GM23338 (cell line): ENCODE results near the gene MYO1D. TPM values are rescaled to one million over a fixed set of nuclear protein-coding genes. Genes with fewer than 3 reads are reported as not detected.

Experiments
- ATAC-seq: fragments of 200-7000 bp; cut with Tn5 transposase; 3 replicates; pipeline ENCODE4 v1.9.1; 2020
- DNase-seq: peaks from one replicate; pipeline ENCODE4 v3.0.0-alpha.2; 2015; ENCODE audit warnings: low spot score
- H2AFZ ChIP-seq: fragments of 200-600 bp; sonication (generic); 2 replicates; pipeline ENCODE4 v1.8.0; 2016; ENCODE audit warnings: antibody characterized with exemption, mild to moderate bottlenecking, moderate library complexity
- H3F3A ChIP-seq: fragments of 200-600 bp; sonication (generic); replicated peaks from 2 replicates; pipeline ENCODE4 v1.8.0; 2017; ENCODE audit warnings: antibody characterized with exemption, mixed run types, low read depth
- H3K27ac ChIP-seq: fragments of 200-600 bp; sonication (generic); 2 replicates; pipeline ENCODE4 v1.6.1; 2016; ENCODE audit warnings: low read depth
- H3K27me3 ChIP-seq: fragments of 200-600 bp; sonication (generic); 2 replicates; pipeline ENCODE4 v1.8.0; 2016; ENCODE audit warnings: mild to moderate bottlenecking, mixed run types, moderate library complexity; ENCODE audit not compliant: insufficient read depth
- H3K36me3 ChIP-seq: fragments of 200-600 bp; sonication (generic); 2 replicates; pipeline ENCODE4 v1.8.0; 2016; ENCODE audit warnings: mild to moderate bottlenecking; ENCODE audit not compliant: insufficient read depth
- H3K4me1 ChIP-seq: fragments of 200-600 bp; sonication (generic); 2 replicates; pipeline ENCODE4 v1.8.0; 2016; ENCODE audit warnings: mild to moderate bottlenecking, moderate library complexity; ENCODE audit not compliant: insufficient read depth
- H3K4me2 ChIP-seq: fragments of 200-600 bp; sonication (generic); 2 replicates; pipeline ENCODE4 v1.7.1; 2017; ENCODE audit warnings: mixed run types
- H3K4me3 ChIP-seq: fragments of 200-600 bp; sonication (generic); 2 replicates; pipeline ENCODE4 v1.6.1; 2016; ENCODE audit warnings: mixed run types
- H3K79me2 ChIP-seq: fragments of 200-600 bp; sonication (generic); replicated peaks from 2 replicates; pipeline ENCODE4 v1.8.0; 2017; ENCODE audit warnings: mild to moderate bottlenecking; ENCODE audit not compliant: insufficient read depth
- H3K9me2 ChIP-seq: fragments of 200-600 bp; sonication (generic); 2 replicates; pipeline ENCODE4 v1.8.0; 2017; ENCODE audit not compliant: insufficient read depth
- H4K20me1 ChIP-seq: fragments of 200-600 bp; sonication (generic); replicated peaks from 2 replicates; pipeline ENCODE4 v1.8.0; 2017; ENCODE audit warnings: mild to moderate bottlenecking; ENCODE audit not compliant: insufficient read depth
- H3K27ac Mint-ChIP-seq: 2 replicates; pipeline ENCODE4 v1.8.0; 2020; ENCODE audit warnings: inconsistent platforms, mild to moderate bottlenecking, moderate library complexity, mixed read lengths
- H3K27me3 Mint-ChIP-seq: 3 replicates; pipeline ENCODE4 v1.8.0; 2022; ENCODE audit warnings: low read depth, mild to moderate bottlenecking, moderate library complexity, mixed read lengths, inconsistent platforms; ENCODE audit not compliant: insufficient read depth, poor library complexity
- H3K36me3 Mint-ChIP-seq: 3 replicates; pipeline ENCODE4 v1.8.0; 2021; ENCODE audit warnings: low read depth, mild to moderate bottlenecking, inconsistent platforms, moderate library complexity, mixed read lengths
- H3K4me1 Mint-ChIP-seq: 3 replicates; pipeline ENCODE4 v1.8.0; 2020; ENCODE audit warnings: mild to moderate bottlenecking, inconsistent platforms, mixed read lengths
- H3K4me3 Mint-ChIP-seq: 3 replicates; pipeline ENCODE4 v1.8.0; 2021; ENCODE audit warnings: moderate library complexity, mild to moderate bottlenecking, inconsistent platforms, mixed read lengths
- H3K9me3 Mint-ChIP-seq: 3 replicates; pipeline ENCODE4 v1.8.0; 2020; ENCODE audit warnings: moderate library complexity, mild to moderate bottlenecking, inconsistent platforms, mixed read lengths
- CREB1 ChIP-seq: fragments of 250-450 bp; sonication (Bioruptor Pico); IDR thresholded peaks from 2 replicates; pipeline ENCODE4 v1.5.0; 2020; ENCODE audit warnings: low read depth, mild to moderate bottlenecking, moderate library complexity
- EZH2 ChIP-seq: fragments of 200-600 bp; sonication (generic); IDR thresholded peaks from one replicate; pipeline ENCODE4 v1.8.0; 2017; ENCODE audit warnings: antibody characterized with exemption, mild to moderate bottlenecking, low read depth; ENCODE audit not compliant: unreplicated experiment
- EZH2phosphoT487 ChIP-seq: fragments of 200-600 bp; sonication (generic); IDR thresholded peaks from one replicate; pipeline ENCODE4 v1.8.1; 2018; ENCODE audit warnings: antibody characterized with exemption; ENCODE audit not compliant: unreplicated experiment
- JUNB ChIP-seq: IDR thresholded peaks from one replicate; pipeline ENCODE4 v1.6.1; 2016; ENCODE audit warnings: antibody characterized with exemption; ENCODE audit not compliant: unreplicated experiment
- NANOG ChIP-seq: IDR thresholded peaks from 2 replicates; pipeline ENCODE4 v1.6.1; 2016; ENCODE audit warnings: antibody characterized with exemption, borderline replicate concordance
- POLR2AphosphoS5 ChIP-seq: IDR thresholded peaks from 2 replicates; pipeline ENCODE4 v1.6.1; 2016; ENCODE audit warnings: antibody characterized with exemption, low read depth
- REST ChIP-seq: IDR thresholded peaks from one replicate; pipeline ENCODE4 v1.6.1; 2018; ENCODE audit warnings: antibody characterized with exemption; ENCODE audit not compliant: unreplicated experiment
- STAT1 ChIP-seq: IDR thresholded peaks from one replicate; pipeline ENCODE4 v1.6.1; 2016; ENCODE audit warnings: antibody characterized with exemption; ENCODE audit not compliant: unreplicated experiment
- ZNF114 ChIP-seq: fragments of 250-450 bp; sonication (Bioruptor Pico); IDR thresholded peaks from 2 replicates; pipeline ENCODE4 v1.5.0; 2020; ENCODE audit warnings: mild to moderate bottlenecking, moderate library complexity
- ZNF331 ChIP-seq: fragments of 250-450 bp; sonication (Bioruptor Pico); IDR thresholded peaks from 2 replicates; pipeline ENCODE4 v1.5.0; 2020; ENCODE audit warnings: low read depth, mild to moderate bottlenecking, moderate library complexity
- polyA plus RNA-seq: library from polyadenylated mRNA; unstranded; fragments of >200 nt; fragmentation: Nextera tagmentation; extraction: Ambion mirVana; gene quantifications from 2 replicates; pipeline ENCODE4 v1.2.1, GENCODE V29; 2016
- total RNA-seq: library from RNA; depleted of rRNA; stranded (reverse); fragments of >200 nt; shearing (Covaris generic); gene quantifications from 2 replicates; pipeline ENCODE4 v1.2.3, GENCODE V29; 2014
- TF ChIP-seq, protein P1 (sequence below), 2 experiments: fragments of 200-600 bp in 1 of 2; sonication (generic) in 1 of 2; conservative IDR thresholded peaks; 2 replicates each; pipeline versions ENCODE4 v1.5.1 to v1.6.1; 2016 to 2017; ENCODE audit warnings: antibody characterized with exemption in 2 of 2, low read depth in 2 of 2, mild to moderate bottlenecking in 2 of 2, moderate library complexity in 1 of 2
- TF ChIP-seq, protein P2 (sequence below): fragments of 250-450 bp; sonication (Bioruptor Pico); IDR thresholded peaks from 2 replicates; pipeline ENCODE4 v1.5.0; 2020; ENCODE audit warnings: mild to moderate bottlenecking, moderate library complexity
- TF ChIP-seq, protein P3 (sequence below): IDR thresholded peaks from 2 replicates; pipeline ENCODE4 v1.6.1; 2016; ENCODE audit warnings: antibody characterized with exemption

Gene MYO1D
- total and polyA plus RNA-seq, 2 experiments from 2014 or later: 8.6 to 28.6 TPM

GRCh38 chr17:32807577-32807976 is 69.3 kb downstream of the MYO1D start:
- Mint-ChIP-seq H3K4me3 (no peak overlapping the region), H3K36me3 (no peaks in the 10 kb centered on the region), H3K4me1 (peaks cover 10% of the 10 kb centered on the region; the same call in 2 of the 3 replicates), H3K27me3 (peaks cover 2% of the 10 kb centered on the region), H3K27ac (no peak overlapping the region), H3K9me3 (no peaks in the 10 kb centered on the region)
- Histone ChIP-seq H3K27ac (no peak overlapping the region), H3K4me2 (no peak overlapping the region), H2AFZ (no peak overlapping the region), H3K4me3 (no peak overlapping the region), H3F3A (no peaks in the 10 kb centered on the region), H3K9me2 (no peaks in the 10 kb centered on the region), H4K20me1 (no peaks in the 10 kb centered on the region), H3K4me1 (no peaks in the 10 kb centered on the region), H3K27me3 (no peaks in the 10 kb centered on the region), H3K79me2 (no peaks in the 10 kb centered on the region), H3K36me3 (no peaks in the 10 kb centered on the region)
- ATAC-seq (no peak), DNase-seq (no peak)
- TF ChIP-seq CREB1: no peak
- no peak for TF ChIP-seq STAT1
- TF ChIP-seq JUNB: no peak
- no peak for TF ChIP-seq REST
- no peak for TF ChIP-seq ZNF331 (CRISPR knock-in tag)
- TF ChIP-seq, protein P1, sequence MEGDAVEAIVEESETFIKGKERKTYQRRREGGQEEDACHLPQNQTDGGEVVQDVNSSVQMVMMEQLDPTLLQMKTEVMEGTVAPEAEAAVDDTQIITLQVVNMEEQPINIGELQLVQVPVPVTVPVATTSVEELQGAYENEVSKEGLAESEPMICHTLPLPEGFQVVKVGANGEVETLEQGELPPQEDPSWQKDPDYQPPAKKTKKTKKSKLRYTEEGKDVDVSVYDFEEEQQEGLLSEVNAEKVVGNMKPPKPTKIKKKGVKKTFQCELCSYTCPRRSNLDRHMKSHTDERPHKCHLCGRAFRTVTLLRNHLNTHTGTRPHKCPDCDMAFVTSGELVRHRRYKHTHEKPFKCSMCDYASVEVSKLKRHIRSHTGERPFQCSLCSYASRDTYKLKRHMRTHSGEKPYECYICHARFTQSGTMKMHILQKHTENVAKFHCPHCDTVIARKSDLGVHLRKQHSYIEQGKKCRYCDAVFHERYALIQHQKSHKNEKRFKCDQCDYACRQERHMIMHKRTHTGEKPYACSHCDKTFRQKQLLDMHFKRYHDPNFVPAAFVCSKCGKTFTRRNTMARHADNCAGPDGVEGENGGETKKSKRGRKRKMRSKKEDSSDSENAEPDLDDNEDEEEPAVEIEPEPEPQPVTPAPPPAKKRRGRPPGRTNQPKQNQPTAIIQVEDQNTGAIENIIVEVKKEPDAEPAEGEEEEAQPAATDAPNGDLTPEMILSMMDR (conservative IDR thresholded peaks at IDR 0.05; ENCODE audit: low read depth in 2 of 2): no peak
- TF ChIP-seq, protein P2, sequence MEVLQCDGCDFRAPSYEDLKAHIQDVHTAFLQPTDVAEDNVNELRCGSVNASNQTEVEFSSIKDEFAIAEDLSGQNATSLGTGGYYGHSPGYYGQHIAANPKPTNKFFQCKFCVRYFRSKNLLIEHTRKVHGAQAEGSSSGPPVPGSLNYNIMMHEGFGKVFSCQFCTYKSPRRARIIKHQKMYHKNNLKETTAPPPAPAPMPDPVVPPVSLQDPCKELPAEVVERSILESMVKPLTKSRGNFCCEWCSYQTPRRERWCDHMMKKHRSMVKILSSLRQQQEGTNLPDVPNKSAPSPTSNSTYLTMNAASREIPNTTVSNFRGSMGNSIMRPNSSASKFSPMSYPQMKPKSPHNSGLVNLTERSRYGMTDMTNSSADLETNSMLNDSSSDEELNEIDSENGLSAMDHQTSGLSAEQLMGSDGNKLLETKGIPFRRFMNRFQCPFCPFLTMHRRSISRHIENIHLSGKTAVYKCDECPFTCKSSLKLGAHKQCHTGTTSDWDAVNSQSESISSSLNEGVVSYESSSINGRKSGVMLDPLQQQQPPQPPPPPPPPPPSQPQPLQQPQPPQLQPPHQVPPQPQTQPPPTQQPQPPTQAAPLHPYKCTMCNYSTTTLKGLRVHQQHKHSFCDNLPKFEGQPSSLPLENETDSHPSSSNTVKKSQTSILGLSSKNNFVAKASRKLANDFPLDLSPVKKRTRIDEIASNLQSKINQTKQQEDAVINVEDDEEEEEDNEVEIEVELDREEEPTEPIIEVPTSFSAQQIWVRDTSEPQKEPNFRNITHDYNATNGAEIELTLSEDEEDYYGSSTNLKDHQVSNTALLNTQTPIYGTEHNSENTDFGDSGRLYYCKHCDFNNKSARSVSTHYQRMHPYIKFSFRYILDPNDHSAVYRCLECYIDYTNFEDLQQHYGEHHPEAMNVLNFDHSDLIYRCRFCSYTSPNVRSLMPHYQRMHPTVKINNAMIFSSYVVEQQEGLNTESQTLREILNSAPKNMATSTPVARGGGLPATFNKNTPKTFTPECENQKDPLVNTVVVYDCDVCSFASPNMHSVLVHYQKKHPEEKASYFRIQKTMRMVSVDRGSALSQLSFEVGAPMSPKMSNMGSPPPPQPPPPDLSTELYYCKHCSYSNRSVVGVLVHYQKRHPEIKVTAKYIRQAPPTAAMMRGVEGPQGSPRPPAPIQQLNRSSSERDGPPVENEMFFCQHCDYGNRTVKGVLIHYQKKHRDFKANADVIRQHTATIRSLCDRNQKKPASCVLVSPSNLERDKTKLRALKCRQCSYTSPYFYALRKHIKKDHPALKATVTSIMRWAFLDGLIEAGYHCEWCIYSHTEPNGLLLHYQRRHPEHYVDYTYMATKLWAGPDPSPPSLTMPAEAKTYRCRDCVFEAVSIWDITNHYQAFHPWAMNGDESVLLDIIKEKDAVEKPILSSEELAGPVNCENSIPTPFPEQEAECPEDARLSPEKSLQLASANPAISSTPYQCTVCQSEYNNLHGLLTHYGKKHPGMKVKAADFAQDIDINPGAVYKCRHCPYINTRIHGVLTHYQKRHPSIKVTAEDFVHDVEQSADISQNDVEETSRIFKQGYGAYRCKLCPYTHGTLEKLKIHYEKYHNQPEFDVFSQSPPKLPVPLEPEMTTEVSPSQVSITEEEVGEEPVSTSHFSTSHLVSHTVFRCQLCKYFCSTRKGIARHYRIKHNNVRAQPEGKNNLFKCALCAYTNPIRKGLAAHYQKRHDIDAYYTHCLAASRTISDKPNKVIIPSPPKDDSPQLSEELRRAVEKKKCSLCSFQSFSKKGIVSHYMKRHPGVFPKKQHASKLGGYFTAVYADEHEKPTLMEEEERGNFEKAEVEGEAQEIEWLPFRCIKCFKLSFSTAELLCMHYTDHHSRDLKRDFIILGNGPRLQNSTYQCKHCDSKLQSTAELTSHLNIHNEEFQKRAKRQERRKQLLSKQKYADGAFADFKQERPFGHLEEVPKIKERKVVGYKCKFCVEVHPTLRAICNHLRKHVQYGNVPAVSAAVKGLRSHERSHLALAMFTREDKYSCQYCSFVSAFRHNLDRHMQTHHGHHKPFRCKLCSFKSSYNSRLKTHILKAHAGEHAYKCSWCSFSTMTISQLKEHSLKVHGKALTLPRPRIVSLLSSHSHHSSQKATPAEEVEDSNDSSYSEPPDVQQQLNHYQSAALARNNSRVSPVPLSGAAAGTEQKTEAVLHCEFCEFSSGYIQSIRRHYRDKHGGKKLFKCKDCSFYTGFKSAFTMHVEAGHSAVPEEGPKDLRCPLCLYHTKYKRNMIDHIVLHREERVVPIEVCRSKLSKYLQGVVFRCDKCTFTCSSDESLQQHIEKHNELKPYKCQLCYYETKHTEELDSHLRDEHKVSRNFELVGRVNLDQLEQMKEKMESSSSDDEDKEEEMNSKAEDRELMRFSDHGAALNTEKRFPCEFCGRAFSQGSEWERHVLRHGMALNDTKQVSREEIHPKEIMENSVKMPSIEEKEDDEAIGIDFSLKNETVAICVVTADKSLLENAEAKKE (CRISPR knock-in tag): no peak
- TF ChIP-seq, protein P3, sequence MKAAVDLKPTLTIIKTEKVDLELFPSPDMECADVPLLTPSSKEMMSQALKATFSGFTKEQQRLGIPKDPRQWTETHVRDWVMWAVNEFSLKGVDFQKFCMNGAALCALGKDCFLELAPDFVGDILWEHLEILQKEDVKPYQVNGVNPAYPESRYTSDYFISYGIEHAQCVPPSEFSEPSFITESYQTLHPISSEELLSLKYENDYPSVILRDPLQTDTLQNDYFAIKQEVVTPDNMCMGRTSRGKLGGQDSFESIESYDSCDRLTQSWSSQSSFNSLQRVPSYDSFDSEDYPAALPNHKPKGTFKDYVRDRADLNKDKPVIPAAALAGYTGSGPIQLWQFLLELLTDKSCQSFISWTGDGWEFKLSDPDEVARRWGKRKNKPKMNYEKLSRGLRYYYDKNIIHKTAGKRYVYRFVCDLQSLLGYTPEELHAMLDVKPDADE: no peak
- TF ChIP-seq EZH2: no peak
- no peak for TF ChIP-seq EZH2phosphoT487
- no peak for TF ChIP-seq POLR2AphosphoS5
- TF ChIP-seq NANOG: no peak
- no peak for TF ChIP-seq ZNF114
